ENCODE data around the gene S100A3. TPM values are rescaled to one million over a fixed set of nuclear protein-coding genes. Genes with fewer than 3 reads are reported as not detected.

Gene S100A3
- total RNA-seq, 1 donor from 2014 or later, result 0.49 TPM

DNA sequence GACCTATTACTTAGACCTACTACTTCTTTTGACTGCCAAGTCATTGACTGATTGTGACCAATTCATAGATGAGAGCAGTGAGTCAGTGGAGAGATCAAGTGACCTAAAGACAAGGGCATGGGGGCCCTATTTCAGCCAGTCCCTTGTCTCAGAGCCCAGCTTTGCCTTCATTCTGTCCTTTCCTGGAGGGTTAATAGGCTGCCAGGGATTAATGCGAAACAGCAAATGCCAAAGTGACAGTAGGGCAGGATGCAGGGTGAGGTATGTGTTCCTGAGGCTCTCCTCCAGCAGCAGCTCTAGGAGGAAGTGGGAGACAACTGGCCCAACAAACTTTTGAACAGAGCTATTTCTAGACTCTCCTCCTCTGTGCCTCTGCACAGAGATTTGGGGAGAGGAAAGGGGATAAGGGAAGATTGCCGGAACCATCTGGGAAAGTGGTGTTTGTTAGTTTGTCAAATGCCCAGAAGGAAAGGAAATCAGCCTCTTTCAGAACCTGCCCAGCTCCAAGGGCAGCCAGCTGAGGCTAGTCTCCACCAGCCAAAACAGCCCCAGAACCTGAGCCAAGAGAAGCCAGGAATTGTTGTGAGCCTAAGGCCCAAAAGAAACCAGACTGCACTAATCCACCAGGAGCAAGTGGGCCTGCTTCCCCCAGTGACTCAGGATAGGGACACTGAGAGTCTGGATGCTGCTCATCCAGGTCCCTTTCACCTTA, 4.9 kb upstream of the S100A3 start:
- ATAC-seq (no peak), DNase-seq (ENCODE audit: missing footprints) (no peak)
- intact Hi-C loops (cut with DNase I), result no loop called here

DNA sequence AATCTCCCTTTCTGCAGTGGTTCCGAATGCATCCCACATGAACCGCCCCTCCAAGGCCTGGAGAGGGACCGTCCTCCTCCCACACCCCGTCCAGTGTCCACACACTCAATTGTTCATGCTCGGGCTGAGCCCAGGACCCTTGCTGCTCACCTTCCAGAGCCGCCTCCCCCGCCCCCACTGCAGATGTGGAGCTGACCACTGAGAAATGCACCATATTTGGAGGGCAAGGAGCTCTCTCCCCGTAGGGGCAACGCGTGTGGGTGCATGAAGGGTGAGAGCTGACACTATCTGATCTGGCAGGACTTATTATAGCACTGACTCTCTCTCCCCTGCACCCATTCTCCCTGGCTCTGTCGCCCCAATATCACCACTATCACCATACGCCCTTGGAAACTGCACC, 4.0 kb upstream of the S100A3 start:
- intact Hi-C loops (cut with DNase I), result no loop called here
- no peak for DNase-seq (ENCODE audit: missing footprints)

DNA sequence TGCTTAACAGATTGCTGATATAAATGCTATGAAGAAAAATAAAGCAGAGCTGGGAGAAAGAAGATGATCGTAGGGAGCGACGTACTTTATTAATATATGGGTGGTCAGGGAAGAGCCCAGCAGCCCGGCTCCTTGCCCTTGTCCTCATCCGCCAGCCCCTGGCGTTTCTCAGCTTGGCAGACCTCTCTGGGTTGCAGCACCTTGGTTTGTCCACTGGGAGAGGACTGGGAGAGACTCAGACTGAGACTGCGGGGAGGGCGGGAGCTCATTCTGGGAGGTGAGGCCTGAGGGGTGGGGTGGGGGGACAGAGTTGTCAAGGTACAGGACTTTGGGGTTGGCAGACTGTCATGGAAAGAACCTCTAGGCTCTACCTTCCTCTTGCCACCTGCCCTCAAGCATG, 3.3 kb upstream of the S100A3 start:
- intact Hi-C loops (cut with DNase I), result no loop called here
- DNase-seq (ENCODE audit: missing footprints) (no peak), ATAC-seq (no peak)

More for the DNA sequence above, 4.0 kb upstream of the S100A3 start:
- ATAC-seq, result no peak

DNA sequence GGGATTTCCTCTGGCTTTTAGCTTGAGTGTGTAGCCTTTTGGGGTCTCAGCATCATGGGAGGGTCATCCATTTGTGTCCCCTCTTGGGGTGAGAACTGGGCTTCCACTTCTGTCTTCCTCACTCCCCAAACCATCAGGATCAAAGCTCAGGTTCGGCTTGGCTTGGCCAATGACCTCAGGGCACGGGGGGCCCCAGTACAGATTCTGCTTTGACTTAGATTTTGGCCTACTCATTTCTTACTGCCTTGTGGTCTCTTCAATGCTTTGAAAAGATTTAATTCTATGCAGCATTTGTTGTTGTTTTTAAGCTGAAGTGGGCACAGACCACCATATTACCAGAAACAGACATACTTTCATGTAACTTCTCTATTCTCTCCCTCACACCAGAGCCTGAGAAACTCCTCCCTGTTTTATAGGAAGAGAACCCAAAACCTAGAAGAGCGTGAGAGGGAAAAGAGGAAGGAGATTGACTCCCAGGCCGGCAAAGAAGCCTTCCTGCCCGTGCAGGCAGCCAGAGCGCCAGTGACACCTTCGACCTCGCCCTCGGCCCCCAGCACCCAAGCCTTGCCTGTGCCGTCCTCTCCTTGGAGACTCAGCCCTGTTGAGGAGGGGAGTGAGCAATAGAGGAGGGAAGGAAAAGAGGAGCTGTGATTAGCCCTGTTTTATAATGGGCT, 1.9 kb upstream of the S100A3 start:
- intact Hi-C loops (cut with DNase I), result loop anchor here (2.0 kb wide), 1 partner anchor 16 kb away; no protein-coding TSS in a partner anchor
- DNase-seq (ENCODE audit: missing footprints) (no peak), ATAC-seq (no peak)

DNA sequence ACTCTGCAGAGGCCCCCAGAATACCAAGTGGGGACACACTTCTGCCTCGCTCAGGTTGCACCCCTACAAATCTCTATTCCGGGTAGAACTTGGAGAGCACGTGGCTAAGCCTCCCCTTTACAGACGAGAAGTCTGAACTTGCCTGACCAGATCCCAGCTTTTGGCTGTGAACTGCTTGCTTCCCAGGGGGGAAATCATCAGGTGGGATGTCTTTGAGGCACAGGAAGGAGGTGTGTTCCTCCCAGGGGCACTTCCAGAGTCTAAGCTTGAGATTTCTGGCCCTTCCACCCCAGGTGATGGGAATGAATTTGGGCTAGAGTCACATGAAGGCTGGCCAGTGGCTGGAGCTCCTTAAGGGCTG, 1.3 kb upstream of the S100A3 start:
- DNase-seq (ENCODE audit: missing footprints) (no peak), ATAC-seq (no peak)
- intact Hi-C loops (cut with DNase I), result loop anchor here (2.0 kb wide), 1 partner anchor 16 kb away; no protein-coding TSS in a partner anchor

DNA sequence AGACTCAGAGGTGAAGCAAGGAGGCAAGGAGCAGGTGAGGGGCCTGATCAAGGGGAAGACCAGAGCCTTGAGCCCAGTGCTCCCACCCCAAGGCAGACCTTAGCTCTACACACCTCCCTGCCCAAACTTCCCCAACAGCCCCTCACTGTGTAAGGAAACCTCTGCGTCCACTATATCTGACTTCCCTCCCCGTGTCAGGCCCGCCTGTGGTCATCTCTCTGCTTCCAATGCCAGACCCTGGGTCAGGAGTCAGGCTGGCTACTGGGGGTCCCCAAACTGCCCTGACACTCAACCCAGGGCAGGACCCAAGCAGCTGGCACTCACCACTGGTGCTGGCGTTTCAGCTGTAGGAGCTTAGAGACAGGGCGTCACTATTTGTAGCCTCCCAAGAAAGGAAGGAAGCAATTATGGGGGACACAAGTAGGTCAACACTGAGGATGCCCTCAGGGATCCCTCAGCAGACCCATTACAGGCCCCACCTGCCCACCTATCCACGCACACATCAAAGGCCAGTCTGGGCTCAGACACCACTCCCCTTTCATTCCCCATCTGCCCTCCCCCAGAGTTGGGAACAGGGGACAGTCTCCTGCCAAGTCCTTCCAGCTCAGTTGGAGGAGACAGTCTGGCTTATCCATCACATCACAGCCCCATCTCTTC, 811 bp upstream of the S100A3 start:
- intact Hi-C loops (cut with DNase I), result loop anchor here (2.0 kb wide), 1 partner anchor 17 kb away; no protein-coding TSS in a partner anchor
- DNase-seq (ENCODE audit: missing footprints), result no peak

DNA sequence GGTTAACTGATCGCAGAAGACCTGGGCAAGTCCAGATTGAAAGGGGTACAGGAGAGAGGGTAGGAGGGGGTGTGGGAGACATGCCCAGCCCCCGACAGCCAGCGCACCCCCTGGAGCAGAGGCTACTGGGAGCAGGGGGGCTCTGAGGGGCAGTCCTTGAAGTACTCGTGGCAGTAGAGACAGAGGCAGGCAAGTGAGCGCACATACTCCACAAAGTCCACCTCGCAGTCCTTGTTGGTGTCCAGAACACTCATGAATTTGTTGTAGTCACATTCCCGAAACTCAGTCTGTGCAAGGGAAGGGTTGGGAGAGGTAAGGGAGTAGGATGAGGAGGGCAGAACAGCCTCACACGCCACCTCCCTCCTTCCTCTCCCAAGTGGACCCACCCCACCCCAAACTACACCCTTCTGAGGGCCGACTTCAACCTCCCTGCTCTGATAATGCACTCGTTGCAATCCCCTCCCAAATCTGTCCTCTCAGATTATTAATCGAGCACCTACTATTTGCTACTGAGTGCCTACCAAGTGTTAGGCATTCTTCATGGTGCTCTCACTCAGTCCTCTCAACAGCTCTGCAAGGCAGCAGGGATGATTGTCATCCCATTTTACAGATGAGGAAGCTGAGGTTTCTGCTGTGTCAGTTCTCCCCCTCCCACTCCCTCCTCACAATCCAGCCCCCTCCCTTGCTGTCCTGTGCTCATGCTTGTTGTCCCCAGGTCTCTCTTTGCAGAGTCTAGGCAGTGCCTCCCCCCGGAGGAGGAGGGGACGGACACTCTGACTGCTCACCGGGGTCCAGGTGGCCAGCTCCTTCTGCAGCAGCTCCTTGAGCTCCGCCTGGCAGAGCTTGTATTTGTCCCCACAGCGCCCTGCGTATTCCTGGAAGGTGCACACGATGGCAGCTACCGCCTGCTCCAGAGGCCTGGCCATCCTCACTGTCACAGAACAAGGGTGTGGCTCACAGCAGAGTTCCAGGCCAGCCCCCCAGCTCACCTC, 1.2 kb downstream of the S100A3 start:
- intact Hi-C loops (cut with DNase I), result loop anchor here (1.0 kb wide), 1 partner anchor 14 kb away; no protein-coding TSS in a partner anchor
- no peak for DNase-seq (ENCODE audit: missing footprints)
- no peak for ATAC-seq

More for the DNA sequence above, 811 bp upstream of the S100A3 start:
- no peak for ATAC-seq

DNA sequence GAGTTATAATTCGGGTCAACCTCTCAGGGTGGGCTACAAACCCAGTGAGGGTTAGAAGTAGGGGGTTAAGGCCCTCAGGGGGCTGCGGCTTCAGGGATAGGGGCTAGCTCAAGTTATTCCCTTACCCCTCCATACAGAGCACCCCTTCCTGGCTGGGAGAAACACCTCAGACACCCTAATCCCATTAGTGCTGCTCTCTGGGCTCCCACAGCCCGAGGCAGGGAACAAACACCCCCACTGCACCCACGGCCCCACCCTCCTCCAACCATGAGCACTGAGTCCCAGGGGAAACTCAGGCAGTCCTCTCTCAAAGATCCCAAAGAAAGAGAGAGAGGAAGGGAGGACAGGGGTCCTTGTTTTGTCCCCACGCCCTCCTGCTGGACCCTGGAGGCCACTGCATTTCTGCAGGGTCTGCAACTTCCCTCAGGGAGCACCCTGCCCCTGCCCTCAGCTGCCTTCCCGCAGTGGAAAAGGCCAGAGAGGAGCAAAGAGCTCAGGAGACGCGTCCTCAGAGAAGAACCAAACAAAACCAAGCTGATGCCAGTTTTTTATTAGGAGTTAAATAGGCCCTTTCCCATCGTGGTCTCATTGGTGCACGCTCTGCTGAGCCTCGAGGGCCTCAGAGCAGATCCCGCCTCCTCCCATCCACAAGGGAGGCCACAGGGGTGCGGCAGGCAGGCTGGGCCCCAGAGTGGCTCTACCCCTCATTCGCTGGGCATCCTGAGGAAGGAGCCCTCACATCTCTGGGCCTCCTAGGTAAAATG, 2.1 kb downstream of the S100A3 start:
- no peak for ATAC-seq
- intact Hi-C loops (cut with DNase I), result loop anchor here (1.0 kb wide), 1 partner anchor 13 kb away; no protein-coding TSS in a partner anchor
- DNase-seq (ENCODE audit: missing footprints), result no peak

DNA sequence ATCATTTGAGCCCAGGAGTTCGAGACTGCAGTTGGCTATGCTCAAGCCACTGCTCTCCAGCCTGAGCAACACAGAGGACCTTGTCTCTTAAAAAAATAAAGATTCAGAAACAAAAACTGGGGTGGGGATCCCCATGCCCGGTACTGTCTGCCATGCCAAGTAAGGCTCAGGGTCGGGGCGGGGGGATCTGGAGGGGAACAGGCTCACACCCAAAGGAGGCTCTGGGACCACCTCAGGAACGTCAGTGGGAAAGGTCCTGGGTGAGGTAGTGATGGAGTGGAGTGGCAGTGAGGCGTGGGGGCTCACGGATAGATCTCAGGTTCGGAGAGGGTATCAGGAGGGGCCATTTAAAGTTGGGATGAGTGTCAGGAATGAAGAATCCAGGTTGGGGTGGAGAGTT, 2.7 kb downstream of the S100A3 start:
- intact Hi-C loops (cut with DNase I), result no loop called here
- DNase-seq (ENCODE audit: missing footprints) (no peak), ATAC-seq (no peak)

DNA sequence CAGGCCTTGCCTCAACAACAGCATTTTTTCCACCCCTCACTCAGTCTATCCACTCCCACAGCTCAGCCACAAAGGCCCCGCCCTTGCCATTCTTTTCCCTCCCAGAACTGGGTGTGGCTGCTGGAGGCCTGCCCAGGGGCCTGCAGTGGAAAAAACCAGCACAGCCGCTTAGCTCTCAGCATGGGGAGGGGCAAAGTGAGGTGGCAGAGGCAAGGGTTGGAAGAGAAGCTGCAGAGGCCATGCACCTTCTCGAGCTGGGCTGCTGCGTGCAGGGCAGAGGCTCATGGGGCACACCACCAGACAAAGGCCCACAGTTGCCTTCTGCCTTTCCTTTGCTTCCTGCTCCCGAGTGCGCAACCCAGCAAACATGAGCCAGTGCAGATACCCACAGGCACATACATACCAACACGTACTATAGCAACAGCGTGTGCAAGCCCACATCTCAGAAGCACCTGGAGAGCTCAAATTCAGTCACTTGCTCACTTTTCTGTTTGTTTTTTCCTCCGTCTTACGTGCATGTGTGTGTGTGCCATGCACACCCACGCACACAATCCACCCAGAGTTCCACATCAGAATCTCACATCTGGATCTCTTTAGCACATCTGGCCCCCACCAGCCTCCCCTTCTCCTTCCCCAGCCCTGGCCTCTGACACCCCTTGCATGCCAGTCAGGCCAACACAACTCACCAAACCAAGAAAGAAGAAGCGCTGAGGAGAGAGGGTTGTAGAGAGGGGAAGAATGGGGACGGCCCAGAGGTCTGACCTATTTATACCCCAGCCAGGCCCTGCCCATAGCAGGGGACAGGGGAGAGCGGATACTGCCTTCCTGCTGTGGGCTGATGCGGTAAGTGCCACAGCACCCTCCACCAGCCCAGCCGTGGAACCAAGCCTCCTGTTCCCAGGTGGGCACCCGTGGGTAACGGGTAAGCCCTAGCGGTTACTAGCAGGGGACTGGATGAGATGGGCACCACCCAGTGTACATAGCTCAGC, 3.7 kb downstream of the S100A3 start, which contains the start of gene S100A4:
Gene S100A4 (minus strand): TSS at position 740 of the 989 bp plus-strand sequence. CDS start 1,012 bp downstream, outside the sequence.
- ATAC-seq (peak; percentile 92), DNase-seq (ENCODE audit: missing footprints) (peak; percentile 96)
- intact Hi-C loops (cut with DNase I), result no loop called here

DNA sequence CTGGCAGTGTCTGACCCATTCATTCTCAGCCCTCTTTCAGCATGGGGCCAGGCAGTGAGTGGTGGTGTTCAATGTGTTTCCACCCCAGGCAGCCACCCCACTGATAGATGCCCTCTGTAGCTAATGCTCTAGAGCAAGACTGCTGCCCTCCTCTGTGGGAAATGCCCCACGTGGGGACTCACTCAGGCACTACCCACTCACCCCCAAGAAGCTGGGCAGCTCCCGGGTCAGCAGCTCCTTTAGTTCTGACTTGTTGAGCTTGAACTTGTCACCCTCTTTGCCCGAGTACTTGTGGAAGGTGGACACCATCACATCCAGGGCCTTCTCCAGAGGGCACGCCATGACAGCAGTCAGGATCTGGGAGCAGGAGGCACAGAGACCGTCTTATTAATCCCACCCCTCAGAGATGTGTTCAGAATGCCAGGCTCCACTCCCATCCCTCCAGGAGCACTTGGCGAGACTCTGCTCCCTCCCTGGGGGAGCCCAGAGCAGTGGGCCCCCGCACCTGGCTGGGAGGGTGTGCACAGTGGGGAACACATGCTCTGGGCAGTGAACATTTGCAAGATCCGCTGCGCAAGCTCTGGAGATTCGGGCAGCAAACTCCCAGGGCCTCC, 4.5 kb downstream of the S100A3 start:
- intact Hi-C loops (cut with DNase I), result no loop called here
- DNase-seq (ENCODE audit: missing footprints) (no peak), ATAC-seq (no peak)

DNA sequence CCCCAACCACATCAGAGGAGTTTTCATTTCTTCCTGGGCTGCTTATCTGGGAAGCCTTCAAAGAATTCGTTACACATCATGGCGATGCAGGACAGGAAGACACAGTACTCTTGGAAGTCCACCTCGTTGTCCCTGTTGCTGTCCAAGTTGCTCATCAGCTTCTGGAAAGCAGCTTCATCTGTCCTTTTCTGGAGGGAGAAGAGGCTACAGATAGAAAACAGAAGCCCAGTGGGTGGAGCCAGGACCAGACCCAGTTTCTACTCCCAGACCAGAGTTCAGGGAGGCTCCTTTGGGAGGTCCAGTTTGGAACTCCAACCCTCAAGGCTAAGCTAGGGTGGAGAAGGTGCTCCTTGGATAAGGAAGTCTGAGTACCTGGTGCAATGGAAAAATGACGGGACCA, 5.3 kb downstream of the S100A3 start:
- DNase-seq (ENCODE audit: missing footprints), result no peak

DNA sequence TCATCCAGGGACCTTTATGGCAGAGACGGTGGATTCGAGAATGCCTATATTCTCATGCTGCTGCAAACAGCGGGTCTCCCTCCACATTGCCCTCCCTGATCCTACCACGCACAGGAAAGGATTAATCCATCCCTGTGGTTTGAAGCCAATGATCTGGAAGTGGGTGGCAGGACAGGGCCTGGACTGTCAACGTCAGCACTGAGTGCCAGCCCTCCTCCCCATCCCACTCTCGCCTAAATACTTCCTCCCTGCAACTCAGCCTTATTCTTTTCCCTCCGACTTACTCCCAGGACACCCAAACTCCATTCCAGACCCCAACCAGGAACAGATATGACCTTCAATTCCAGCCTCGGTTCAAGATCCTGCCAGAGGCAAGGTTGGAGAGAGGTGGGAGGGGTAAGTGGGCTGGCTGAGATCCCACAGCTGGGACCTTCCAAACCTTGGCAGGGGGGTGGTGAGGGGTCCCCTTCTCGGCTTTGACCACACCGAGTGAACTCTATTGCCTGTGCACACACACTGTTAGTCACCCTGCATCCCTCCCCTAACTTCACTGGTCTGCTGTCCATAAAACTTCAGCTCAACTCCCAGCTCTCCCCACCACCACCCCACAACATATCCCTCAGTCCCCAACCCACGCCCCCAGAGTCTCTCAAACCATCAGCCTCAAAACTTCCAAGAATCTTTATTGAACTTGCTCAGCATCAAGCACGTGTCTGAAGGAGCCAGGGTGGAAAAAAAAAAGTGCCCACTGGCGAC, 5.9 kb downstream of the S100A3 start:
- intact Hi-C loops (cut with DNase I), result no loop called here

More for the DNA sequence above, 5.3 kb downstream of the S100A3 start:
- no peak for ATAC-seq
- intact Hi-C loops (cut with DNase I), result no loop called here

DNA sequence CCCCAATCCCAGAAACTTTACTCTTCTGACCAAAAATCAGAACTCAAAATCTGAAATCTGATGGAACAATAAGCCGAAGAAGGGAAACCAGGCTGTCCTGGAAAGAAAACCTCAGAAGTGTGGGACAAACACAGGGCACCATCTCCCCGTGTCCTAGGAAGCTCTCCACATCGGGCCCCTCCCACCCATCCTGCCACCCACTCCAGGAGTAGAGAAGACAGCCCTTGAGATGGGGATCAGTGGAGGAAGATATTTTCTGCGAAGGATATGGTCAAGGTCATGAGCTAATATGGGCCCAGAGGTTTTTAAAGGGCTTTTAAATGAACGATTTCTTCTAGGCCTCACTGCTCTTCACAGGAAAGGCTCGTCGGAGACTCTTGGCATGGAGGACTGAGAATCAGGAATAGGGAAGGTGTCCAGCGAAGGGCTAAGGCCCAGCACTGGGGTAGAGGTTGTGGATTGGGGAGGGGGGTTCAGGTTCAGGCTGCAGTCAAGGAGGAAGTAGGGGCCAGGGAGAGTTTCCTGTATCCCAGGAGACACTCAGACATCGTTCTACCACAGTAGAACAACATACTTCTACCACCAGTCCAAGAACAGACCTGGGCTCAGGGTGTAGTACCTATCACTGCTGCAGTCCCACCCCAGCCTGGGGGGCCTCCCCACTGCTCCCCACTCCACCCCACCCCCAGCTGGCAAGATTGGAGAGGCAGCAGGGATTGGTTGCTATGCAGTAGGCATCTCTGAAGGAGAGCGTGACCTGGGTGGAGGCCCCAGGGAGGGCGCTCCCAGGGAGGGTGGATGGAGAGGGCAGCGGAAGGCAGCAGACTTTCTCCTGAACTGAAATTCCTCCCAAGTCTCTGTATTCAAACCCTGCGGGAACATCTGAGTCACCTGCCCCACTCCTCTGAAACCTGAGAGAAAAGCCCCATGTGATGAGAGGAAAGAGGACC, 7.1 kb downstream of the S100A3 start:
- ATAC-seq (no peak), DNase-seq (ENCODE audit: missing footprints) (no peak)
- intact Hi-C loops (cut with DNase I), result no loop called here

More for the DNA sequence above, 5.9 kb downstream of the S100A3 start:
- no peak for ATAC-seq
- no peak for DNase-seq (ENCODE audit: missing footprints)
